ENCODE measurements around the gene MICALL2.

The MICALL2 gene

DNA sequence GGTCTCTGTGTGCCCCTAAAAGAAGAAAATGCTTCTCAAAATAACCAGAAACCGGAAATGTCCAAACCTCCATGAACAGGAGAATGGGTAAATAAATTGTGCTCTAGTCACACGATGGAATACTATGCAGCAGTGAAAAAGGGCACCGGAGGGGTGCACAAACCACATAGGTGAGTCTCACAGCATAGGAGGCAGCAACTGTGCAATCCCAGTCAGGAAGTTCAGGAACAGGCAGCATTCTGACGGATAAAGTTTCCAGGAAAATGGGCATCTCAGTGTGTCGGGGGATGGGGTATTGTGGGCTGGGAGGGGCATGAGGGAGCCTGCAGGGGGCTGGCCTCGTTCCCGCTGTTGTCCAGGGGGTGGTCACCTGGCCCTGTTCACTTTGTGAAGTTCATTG is 63.1 kb downstream of the MICALL2 start:
- no peaks in the 10 kb centered on the region; the same call in 1 of the 2 replicates for H3K4me1 ChIP-seq (ENCODE audit: control insufficient read depth, insufficient read depth, low read length)
- peaks cover 38% of the 10 kb centered on the region; the same call in 1 of the 2 replicates for H3K27me3 ChIP-seq (ENCODE audit: control insufficient read depth, insufficient read depth, low read length)
- no peak overlapping the region for H3K9ac ChIP-seq (ENCODE audit: low read length)
- no peak overlapping the region for H3K27ac ChIP-seq (ENCODE audit: low read depth, low read length)
- no peak overlapping the region for H3K4me3 ChIP-seq (ENCODE audit: low read depth, low read length)
- peaks cover 20% of the 10 kb centered on the region for H3K9me3 ChIP-seq (ENCODE audit: control insufficient read depth, insufficient read depth, low read depth, low read length)
- no peaks in the 10 kb centered on the region for H3K36me3 ChIP-seq (ENCODE audit: control insufficient read depth, insufficient read depth, low read length)

DNA sequence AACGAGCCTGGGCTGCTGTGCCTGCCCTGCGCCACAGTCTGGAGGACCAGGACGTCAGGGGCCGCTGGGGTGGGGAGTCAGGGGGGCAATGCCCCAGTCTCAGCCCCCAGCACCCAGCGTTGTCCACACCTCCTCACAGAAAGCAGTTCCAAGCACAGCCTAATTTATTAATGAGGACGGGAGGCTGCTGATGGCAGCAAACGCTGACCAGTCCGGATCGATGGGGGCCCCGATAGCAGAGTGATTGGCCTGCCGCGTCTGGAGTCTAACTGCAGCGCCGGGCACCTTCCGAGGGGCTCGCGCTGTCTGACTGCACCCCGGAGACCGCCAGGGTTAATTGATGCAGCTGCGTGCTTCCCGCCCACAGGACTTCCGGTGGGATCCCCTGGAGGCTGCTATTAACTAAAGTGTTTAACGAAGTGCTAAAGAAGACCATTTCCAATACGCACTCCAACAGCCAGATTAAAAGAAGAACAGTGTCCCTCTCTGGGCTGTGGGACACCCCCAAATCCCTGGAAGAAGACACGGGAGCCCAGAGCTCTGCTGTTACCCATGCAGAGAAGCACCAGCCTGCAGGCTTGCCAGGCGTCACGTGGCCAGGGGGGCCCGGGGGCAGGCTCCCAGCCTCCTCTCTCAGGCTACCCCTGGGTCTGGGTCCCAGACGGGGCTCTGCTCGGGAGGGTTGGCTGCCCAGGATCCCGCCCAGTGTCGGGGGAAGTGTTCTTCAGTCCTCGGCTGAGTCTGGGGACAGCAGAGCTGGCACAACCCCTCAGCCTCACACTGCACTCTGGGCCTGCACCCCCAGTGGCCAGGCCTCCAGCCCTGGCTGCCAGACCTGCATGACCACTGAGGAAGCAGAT is 63.8 kb downstream of the MICALL2 start:
- Histone ChIP-seq H3K27ac (ENCODE audit: low read depth, low read length) (no peak overlapping the region), H3K4me1 (ENCODE audit: control insufficient read depth, insufficient read depth, low read length) (no peaks in the 10 kb centered on the region; the same call in 1 of the 2 replicates), H3K9ac (ENCODE audit: low read length) (no peak overlapping the region), H3K4me3 (ENCODE audit: low read depth, low read length) (no peak overlapping the region), H3K36me3 (ENCODE audit: control insufficient read depth, insufficient read depth, low read length) (no peaks in the 10 kb centered on the region), H3K9me3 (ENCODE audit: control insufficient read depth, insufficient read depth, low read depth, low read length) (peaks cover 22% of the 10 kb centered on the region), H3K27me3 (ENCODE audit: control insufficient read depth, insufficient read depth, low read length) (peaks cover 34% of the 10 kb centered on the region; the same call in 1 of the 2 replicates)

DNA sequence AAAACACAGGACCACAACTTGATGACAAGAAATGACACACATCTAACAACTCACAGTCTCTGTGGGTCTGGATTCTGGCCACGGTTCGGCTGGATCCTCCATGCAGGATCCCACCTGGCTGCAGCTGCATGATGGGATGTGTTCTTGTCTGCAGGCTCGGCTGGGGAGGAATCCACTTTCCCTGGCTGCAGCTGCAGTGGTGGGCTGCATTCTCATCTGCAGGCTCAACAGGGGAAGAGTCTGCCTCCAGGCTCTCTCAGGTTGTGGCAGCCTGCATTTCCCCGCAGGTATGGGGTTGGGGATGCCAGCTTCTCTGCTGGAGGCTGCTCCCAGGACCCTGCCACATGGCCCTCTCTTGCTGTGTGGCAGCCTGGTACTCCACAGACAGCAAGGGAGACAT is 64.9 kb downstream of the MICALL2 start:
- no peak overlapping the region for H3K4me3 ChIP-seq (ENCODE audit: low read depth, low read length)
- no peak overlapping the region for H3K9ac ChIP-seq (ENCODE audit: low read length)
- no peak overlapping the region for H3K27ac ChIP-seq (ENCODE audit: low read depth, low read length)
- H3K27me3 ChIP-seq (ENCODE audit: control insufficient read depth, insufficient read depth, low read length), result peaks cover 24% of the 10 kb centered on the region; the same call in 1 of the 2 replicates
- H3K4me1 ChIP-seq (ENCODE audit: control insufficient read depth, insufficient read depth, low read length), result no peaks in the 10 kb centered on the region
- peaks cover 22% of the 10 kb centered on the region for H3K9me3 ChIP-seq (ENCODE audit: control insufficient read depth, insufficient read depth, low read depth, low read length)
- no peaks in the 10 kb centered on the region for H3K36me3 ChIP-seq (ENCODE audit: control insufficient read depth, insufficient read depth, low read length)

DNA sequence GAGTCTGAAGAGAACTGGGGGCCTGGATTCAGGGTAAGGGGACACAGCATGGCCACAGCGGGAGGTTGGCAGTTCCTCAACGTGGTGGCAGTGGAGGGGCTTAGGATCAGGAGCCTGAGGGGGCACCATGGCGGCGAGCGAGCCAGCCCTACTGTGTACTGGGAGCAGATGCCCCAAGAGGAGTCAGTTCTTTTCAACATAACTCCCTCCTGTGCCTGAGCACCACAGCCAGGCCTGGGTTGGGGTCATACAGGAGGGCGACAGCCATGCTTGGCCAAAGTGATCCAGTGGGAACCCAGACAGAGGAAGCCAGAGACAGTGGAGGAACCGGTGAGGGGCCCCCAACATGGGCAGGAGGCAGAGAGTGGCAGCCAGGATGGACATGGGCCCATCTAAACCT is 65.8 kb downstream of the MICALL2 start:
- Histone ChIP-seq H3K36me3 (ENCODE audit: control insufficient read depth, insufficient read depth, low read length) (no peaks in the 10 kb centered on the region), H3K4me3 (ENCODE audit: low read depth, low read length) (no peak overlapping the region), H3K27ac (ENCODE audit: low read depth, low read length) (no peak overlapping the region), H3K27me3 (ENCODE audit: control insufficient read depth, insufficient read depth, low read length) (peaks cover 22% of the 10 kb centered on the region; the same call in 1 of the 2 replicates), H3K9ac (ENCODE audit: low read length) (no peak overlapping the region), H3K9me3 (ENCODE audit: control insufficient read depth, insufficient read depth, low read depth, low read length) (peaks cover 22% of the 10 kb centered on the region), H3K4me1 (ENCODE audit: control insufficient read depth, insufficient read depth, low read length) (no peaks in the 10 kb centered on the region)

DNA sequence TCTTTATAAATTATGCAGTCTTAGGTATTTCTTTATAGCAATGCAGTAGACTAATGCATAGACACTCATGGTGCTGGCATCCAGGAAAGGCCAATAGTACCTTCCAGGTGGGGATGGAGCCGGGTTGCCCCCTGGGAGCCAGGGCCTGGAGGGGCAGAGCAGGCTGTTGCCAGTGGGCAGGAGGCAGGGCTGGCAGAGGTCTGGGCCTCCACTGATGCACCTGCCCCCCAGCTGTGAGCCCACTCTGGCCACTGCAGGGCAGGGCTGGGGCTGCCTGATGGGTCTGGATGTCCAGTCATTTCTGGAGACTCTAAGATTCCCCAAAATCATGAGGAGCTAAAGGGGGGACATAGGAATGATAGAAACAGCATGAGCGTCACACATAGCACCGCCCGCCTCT is 66.7 kb downstream of the MICALL2 start:
- peaks cover 24% of the 10 kb centered on the region; the same call in 1 of the 2 replicates for H3K27me3 ChIP-seq (ENCODE audit: control insufficient read depth, insufficient read depth, low read length)
- no peak overlapping the region for H3K9ac ChIP-seq (ENCODE audit: low read length)

DNA sequence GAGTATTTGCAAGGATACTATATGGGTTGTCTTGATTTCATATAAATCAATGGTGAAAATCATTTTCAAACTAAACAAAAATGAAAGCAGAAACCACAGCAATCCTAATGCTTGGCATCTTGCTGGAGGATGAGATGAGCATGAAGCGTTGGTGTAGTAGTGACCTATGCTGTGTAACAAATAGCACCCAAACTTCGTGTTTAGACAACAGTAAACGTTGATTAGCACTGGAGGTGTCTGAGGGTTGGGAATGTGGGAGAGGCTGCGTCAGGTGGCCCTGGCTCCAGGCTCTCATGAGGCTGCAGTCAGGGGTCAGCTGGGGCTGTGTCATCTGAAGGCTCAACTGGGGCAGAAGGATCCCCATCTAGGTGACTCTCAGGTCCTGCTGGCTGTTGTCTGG is 67.8 kb downstream of the MICALL2 start:
- H3K27me3 ChIP-seq (ENCODE audit: control insufficient read depth, insufficient read depth, low read length), result peaks cover 24% of the 10 kb centered on the region; the same call in 1 of the 2 replicates
- no peak overlapping the region for H3K9ac ChIP-seq (ENCODE audit: low read length)
- H3K4me3 ChIP-seq (ENCODE audit: low read depth, low read length), result no peak overlapping the region
- H3K36me3 ChIP-seq (ENCODE audit: control insufficient read depth, insufficient read depth, low read length), result no peaks in the 10 kb centered on the region
- no peak overlapping the region for H3K27ac ChIP-seq (ENCODE audit: low read depth, low read length)
- H3K9me3 ChIP-seq (ENCODE audit: control insufficient read depth, insufficient read depth, low read depth, low read length), result peaks cover 19% of the 10 kb centered on the region
- no peaks in the 10 kb centered on the region for H3K4me1 ChIP-seq (ENCODE audit: control insufficient read depth, insufficient read depth, low read length)

More for the DNA sequence above, 66.7 kb downstream of the MICALL2 start:
- no peaks in the 10 kb centered on the region for H3K36me3 ChIP-seq (ENCODE audit: control insufficient read depth, insufficient read depth, low read length)
- H3K9me3 ChIP-seq (ENCODE audit: control insufficient read depth, insufficient read depth, low read depth, low read length), result peaks cover 22% of the 10 kb centered on the region
- H3K4me1 ChIP-seq (ENCODE audit: control insufficient read depth, insufficient read depth, low read length), result no peaks in the 10 kb centered on the region
- no peak overlapping the region for H3K27ac ChIP-seq (ENCODE audit: low read depth, low read length)
- no peak overlapping the region for H3K4me3 ChIP-seq (ENCODE audit: low read depth, low read length)

DNA sequence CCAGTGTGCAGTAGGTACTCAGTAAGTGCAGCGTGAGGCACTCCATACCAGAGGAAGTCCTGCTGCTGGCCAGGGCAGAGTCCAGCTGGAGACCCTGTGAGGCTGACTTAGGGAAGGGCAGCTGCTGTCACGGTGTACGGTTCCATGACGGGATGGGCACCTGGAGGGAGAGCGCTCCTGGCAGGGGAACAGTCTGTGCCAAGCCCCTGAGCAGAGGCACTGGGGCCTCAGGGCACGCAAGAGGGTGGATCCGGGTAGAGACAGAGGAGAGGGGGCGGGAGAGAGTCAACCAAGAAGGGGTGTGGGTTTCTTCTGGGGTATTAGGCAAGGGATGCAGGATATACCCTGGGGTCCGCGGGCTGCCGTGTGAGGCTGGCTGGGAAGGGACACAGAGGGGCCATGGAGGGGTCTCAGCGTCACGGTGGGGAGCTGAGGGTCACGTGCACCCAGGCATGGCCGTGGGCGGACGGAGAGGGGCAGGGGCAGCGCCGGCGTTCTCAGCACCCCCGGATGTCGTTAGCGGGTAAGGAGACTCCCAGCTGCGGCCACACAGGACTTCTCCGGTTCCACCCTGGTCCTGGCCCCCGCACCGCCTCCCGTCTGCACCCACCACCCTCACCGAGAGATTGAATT is 70.5 kb downstream of the MICALL2 start:
- H3K4me1 ChIP-seq (ENCODE audit: control insufficient read depth, insufficient read depth, low read length), result no peaks in the 10 kb centered on the region
- H3K36me3 ChIP-seq (ENCODE audit: control insufficient read depth, insufficient read depth, low read length), result no peaks in the 10 kb centered on the region
- no peak overlapping the region for H3K4me3 ChIP-seq (ENCODE audit: low read depth, low read length)
- H3K9me3 ChIP-seq (ENCODE audit: control insufficient read depth, insufficient read depth, low read depth, low read length), result peaks cover 10% of the 10 kb centered on the region
- H3K27me3 ChIP-seq (ENCODE audit: control insufficient read depth, insufficient read depth, low read length), result peaks cover 25% of the 10 kb centered on the region; the same call in 1 of the 2 replicates
- no peak overlapping the region for H3K9ac ChIP-seq (ENCODE audit: low read length)
- H3K27ac ChIP-seq (ENCODE audit: low read depth, low read length), result no peak overlapping the region

DNA sequence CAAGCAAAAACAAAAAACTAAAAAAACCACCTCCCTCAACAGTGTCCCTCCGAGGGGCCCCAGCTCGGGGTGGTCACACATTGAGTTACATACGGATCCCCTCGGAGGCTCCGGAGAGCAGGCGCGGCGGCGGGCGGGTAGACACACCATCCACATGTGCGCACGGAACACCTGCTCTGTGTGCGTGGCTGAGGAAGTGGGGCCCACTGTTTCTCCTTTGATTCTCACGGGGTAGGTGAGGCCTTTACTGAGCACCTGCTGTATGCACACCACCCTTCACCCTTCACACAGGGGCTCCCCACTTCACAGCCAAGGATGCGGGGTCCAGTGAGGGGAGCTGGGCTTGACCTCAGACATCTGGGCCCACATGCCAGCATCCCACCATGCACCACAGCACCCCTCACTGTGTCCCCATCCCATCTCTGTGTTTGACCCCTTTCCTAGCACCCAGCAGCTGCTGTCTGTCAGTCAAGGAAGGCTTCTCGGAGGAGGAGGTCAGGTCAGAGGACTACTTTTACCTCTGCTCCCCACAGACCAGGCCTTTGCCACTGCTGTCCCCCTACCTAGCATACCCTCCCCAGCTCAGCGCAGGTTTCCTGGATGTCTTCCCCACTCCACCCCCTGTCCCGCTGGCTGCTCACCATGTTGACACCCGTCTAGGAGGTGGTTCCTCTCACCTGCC is 71.1 kb downstream of the MICALL2 start:
- H3K9me3 ChIP-seq (ENCODE audit: control insufficient read depth, insufficient read depth, low read depth, low read length), result peaks cover 10% of the 10 kb centered on the region
- H3K9ac ChIP-seq (ENCODE audit: low read length), result no peak overlapping the region
- H3K36me3 ChIP-seq (ENCODE audit: control insufficient read depth, insufficient read depth, low read length), result no peaks in the 10 kb centered on the region
- no peak overlapping the region for H3K27ac ChIP-seq (ENCODE audit: low read depth, low read length)
- H3K4me1 ChIP-seq (ENCODE audit: control insufficient read depth, insufficient read depth, low read length), result no peaks in the 10 kb centered on the region
- no peak overlapping the region for H3K4me3 ChIP-seq (ENCODE audit: low read depth, low read length)
- peaks cover 29% of the 10 kb centered on the region; the same call in 1 of the 2 replicates for H3K27me3 ChIP-seq (ENCODE audit: control insufficient read depth, insufficient read depth, low read length)

DNA sequence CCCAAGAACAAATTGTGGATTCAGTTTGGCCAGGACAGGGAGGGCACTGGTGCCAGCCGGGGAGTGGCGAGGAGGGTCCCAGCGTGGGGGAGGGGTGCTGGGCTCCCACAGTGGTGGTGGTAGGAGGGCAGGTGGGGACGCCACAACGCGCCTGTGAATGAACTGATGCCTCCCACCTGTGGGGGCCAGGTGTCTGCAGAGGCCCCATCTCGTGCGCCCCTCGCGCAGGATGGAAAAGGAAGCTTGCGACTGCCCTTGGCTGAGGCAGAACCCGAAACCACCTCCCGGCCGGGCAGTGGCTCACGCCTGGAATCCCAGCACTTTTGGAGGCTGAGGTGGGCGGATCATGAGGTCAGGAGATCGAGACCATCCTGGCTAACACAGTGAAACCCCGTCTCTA is 72.0 kb downstream of the MICALL2 start:
- no peaks in the 10 kb centered on the region for H3K4me1 ChIP-seq (ENCODE audit: control insufficient read depth, insufficient read depth, low read length)
- no peaks in the 10 kb centered on the region for H3K36me3 ChIP-seq (ENCODE audit: control insufficient read depth, insufficient read depth, low read length)
- H3K9me3 ChIP-seq (ENCODE audit: control insufficient read depth, insufficient read depth, low read depth, low read length), result peaks cover 10% of the 10 kb centered on the region
- peaks cover 34% of the 10 kb centered on the region; the same call in 1 of the 2 replicates for H3K27me3 ChIP-seq (ENCODE audit: control insufficient read depth, insufficient read depth, low read length)
- H3K4me3 ChIP-seq (ENCODE audit: low read depth, low read length), result no peak overlapping the region
- H3K9ac ChIP-seq (ENCODE audit: low read length), result no peak overlapping the region
- no peak overlapping the region for H3K27ac ChIP-seq (ENCODE audit: low read depth, low read length)

DNA sequence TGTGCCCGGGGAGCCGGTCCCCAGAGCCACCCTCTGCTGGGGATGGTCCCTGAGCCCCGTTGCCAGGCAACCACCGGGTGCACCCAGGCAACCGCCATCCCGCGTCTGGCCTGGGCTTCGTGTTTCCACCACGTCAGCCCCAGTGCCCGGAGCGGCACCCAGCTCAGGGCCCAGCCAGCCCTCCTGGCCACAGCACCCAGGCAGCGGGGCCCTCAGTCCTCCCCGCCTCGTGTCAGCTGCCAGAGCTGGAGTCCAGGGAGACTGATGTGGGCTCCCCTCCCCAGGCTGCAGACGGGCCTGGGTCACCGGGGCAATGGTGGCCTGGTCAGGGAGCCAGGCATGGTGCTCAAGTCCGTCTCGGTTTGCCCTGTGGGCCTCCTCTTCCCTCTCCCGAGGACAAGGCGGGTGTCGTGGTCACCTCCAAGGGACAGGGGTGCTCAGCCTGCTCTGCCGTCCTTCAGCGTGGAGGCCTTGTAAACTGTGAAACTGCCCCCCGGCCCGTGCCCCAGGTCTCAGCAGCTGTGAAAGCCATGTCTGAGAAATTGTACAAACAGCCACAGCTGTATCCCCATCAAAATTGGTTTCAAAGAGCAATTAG is 72.5 kb downstream of the MICALL2 start:
- Histone ChIP-seq H3K4me1 (ENCODE audit: control insufficient read depth, insufficient read depth, low read length) (no peaks in the 10 kb centered on the region), H3K36me3 (ENCODE audit: control insufficient read depth, insufficient read depth, low read length) (no peaks in the 10 kb centered on the region), H3K4me3 (ENCODE audit: low read depth, low read length) (no peak overlapping the region), H3K9ac (ENCODE audit: low read length) (no peak overlapping the region), H3K27ac (ENCODE audit: low read depth, low read length) (no peak overlapping the region), H3K9me3 (ENCODE audit: control insufficient read depth, insufficient read depth, low read depth, low read length) (peaks cover 7% of the 10 kb centered on the region), H3K27me3 (ENCODE audit: control insufficient read depth, insufficient read depth, low read length) (peaks cover 34% of the 10 kb centered on the region; the same call in 1 of the 2 replicates)

All from HUES6 (cell line).